ENCODE results near the gene DPP10.

DNA sequence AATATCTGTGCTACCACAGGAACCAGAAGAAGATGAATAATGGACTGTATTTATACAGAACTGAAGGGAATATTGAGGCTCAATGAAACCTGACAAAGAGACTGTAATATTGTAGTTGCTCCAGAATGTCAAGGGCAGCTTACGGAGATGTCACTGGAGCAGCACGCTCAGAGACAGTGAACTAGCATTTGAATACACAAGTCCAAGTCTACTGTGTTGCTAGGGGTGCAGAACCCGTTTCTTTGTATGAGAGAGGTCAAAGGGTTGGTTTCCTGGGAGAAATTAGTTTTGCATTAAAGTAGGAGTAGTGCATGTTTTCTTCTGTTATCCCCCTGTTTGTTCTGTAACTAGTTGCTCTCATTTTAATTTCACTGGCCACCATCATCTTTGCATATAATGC is 1399.9 kb downstream of the DPP10 start:
- TF ChIP-seq, protein P1, sequence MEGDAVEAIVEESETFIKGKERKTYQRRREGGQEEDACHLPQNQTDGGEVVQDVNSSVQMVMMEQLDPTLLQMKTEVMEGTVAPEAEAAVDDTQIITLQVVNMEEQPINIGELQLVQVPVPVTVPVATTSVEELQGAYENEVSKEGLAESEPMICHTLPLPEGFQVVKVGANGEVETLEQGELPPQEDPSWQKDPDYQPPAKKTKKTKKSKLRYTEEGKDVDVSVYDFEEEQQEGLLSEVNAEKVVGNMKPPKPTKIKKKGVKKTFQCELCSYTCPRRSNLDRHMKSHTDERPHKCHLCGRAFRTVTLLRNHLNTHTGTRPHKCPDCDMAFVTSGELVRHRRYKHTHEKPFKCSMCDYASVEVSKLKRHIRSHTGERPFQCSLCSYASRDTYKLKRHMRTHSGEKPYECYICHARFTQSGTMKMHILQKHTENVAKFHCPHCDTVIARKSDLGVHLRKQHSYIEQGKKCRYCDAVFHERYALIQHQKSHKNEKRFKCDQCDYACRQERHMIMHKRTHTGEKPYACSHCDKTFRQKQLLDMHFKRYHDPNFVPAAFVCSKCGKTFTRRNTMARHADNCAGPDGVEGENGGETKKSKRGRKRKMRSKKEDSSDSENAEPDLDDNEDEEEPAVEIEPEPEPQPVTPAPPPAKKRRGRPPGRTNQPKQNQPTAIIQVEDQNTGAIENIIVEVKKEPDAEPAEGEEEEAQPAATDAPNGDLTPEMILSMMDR (IDR thresholded peaks at IDR 0.05), result no peak
- no peak for TF ChIP-seq POLR2A (IDR thresholded peaks at IDR 0.05)
